ENCODE data around the gene CDKN2B. TPM values are rescaled to one million over a fixed set of nuclear protein-coding genes. Genes with fewer than 3 reads are reported as not detected.

CDKN2B gene
- total RNA-seq, 2 experiments from 2014 or later, result not detected

DNA sequence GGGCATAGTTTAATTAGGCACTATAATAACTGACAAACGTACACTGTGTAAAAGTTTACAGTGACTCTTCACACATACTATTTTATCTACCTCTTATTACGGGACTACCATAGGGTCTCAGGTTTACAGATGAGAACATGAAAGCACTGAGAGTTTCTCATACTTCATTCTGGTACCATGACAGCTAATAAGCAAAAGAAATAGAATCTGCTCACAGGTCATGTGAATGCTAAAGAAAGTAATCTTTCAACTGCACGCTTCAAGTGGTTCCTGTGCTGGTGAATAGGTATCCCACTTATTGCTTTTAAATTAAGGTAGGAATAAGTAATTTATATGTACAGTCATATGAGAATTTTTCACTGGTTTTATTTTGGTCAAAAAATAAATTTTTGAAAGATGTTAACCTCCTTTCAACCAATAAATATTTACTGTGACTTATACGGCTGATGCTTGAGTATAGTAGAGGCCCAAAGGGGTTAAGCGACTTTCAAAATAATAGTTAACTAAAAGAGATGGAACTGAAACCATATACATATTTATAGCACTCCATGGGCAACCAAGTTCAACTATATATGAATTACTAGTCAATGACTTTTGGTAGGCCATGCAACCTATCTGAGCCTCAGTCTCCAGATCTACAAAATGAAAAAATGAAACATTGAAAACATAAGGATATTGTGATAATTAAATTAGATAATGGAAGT is 23.0 kb downstream of the CDKN2B start:
- Mint-ChIP-seq H3K4me3 (no peak overlapping the region), H3K27me3 (peaks cover 98% of the 10 kb centered on the region), H3K27ac (no peak overlapping the region), H3K36me3 (ENCODE audit: low read depth) (no peaks in the 10 kb centered on the region), H3K9me3 (no peaks in the 10 kb centered on the region), H3K4me1 (ENCODE audit: low read depth) (no peaks in the 10 kb centered on the region)
- H3K4me1 ChIP-seq (ENCODE audit: insufficient read depth, low read length), result no peaks in the 10 kb centered on the region
- TF ChIP-seq, protein P1, sequence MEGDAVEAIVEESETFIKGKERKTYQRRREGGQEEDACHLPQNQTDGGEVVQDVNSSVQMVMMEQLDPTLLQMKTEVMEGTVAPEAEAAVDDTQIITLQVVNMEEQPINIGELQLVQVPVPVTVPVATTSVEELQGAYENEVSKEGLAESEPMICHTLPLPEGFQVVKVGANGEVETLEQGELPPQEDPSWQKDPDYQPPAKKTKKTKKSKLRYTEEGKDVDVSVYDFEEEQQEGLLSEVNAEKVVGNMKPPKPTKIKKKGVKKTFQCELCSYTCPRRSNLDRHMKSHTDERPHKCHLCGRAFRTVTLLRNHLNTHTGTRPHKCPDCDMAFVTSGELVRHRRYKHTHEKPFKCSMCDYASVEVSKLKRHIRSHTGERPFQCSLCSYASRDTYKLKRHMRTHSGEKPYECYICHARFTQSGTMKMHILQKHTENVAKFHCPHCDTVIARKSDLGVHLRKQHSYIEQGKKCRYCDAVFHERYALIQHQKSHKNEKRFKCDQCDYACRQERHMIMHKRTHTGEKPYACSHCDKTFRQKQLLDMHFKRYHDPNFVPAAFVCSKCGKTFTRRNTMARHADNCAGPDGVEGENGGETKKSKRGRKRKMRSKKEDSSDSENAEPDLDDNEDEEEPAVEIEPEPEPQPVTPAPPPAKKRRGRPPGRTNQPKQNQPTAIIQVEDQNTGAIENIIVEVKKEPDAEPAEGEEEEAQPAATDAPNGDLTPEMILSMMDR (IDR thresholded peaks at IDR 0.05), result no peak
- H3K4me3 ChIP-seq (ENCODE audit: low read length), result no peak overlapping the region
- POLR2A ChIA-PET, result interaction anchor here (0.7 kb wide), 1 partner anchor 25 kb away, joined by 3 read pairs; no protein-coding TSS in a partner anchor
- H3K9me3 ChIP-seq (ENCODE audit: control insufficient read depth in 1 of 2, insufficient read depth in 1 of 2, low read length in 2 of 2), result peaks cover 0 to 8% of the 10 kb centered on the region in 2 experiments
- no peak overlapping the region for H3K27ac ChIP-seq (ENCODE audit: low read depth in 1 of 2, low read length in 2 of 2)
- DNase-seq (no peak), ATAC-seq (ENCODE audit: poor library complexity) (no peak)
- CTCF ChIA-PET, result interaction anchor here (0.9 to 1.8 kb wide), 3 partner anchors 9 to 22 kb away, joined by 3 to 14 read pairs (median 4); partner anchors contain the start of gene CDKN2B
- intact Hi-C loops (cut with DNase I, micrococcal nuclease), result no loop called here
- peaks cover 26 to 82% of the 10 kb centered on the region in 2 experiments for H3K27me3 ChIP-seq (ENCODE audit: control insufficient read depth in 1 of 2, insufficient read depth in 2 of 2, low read length in 2 of 2)
- no peaks in the 10 kb centered on the region for H3K36me3 ChIP-seq (ENCODE audit: insufficient read depth, low read length)

DNA sequence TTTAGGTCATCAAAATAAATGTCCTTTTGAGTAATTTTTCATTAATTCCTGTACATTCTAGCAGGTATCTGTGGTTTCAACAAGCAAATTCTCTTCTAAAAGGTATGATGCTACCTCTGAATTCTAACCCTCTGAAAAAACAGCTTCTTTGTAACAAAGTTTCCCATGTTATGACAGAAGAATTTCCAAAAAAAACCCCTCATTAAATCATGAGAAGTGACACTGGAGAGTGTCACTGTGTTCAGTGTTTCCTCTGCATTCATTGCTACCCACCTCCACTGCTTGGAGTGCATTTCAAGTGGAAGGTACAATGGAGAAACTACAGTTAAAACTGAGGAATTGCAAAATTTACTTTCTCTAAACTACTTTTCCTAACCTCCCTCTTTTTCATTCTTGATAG is 25.0 kb downstream of the CDKN2B start:
- Mint-ChIP-seq H3K4me3 (no peak overlapping the region), H3K27me3 (peaks cover 96% of the 10 kb centered on the region), H3K9me3 (peaks cover 3% of the 10 kb centered on the region), H3K4me1 (ENCODE audit: low read depth) (no peaks in the 10 kb centered on the region), H3K36me3 (ENCODE audit: low read depth) (no peaks in the 10 kb centered on the region), H3K27ac (no peak overlapping the region)
- POLR2A ChIA-PET, result no interaction called here
- intact Hi-C loops (cut with DNase I, micrococcal nuclease), result no loop called here
- H3K4me3 ChIP-seq (ENCODE audit: low read length), result no peak overlapping the region
- H3K36me3 ChIP-seq (ENCODE audit: insufficient read depth, low read length), result no peaks in the 10 kb centered on the region
- H3K27ac ChIP-seq (ENCODE audit: low read depth in 1 of 2, low read length in 2 of 2), result no peak overlapping the region
- DNase-seq (no peak), ATAC-seq (ENCODE audit: poor library complexity) (no peak)
- TF ChIP-seq, protein P1 (IDR thresholded peaks at IDR 0.05), result no peak
- CTCF ChIA-PET, result interaction anchor here (1.5 kb wide), 1 partner anchor 24 kb away, joined by 3 read pairs; no protein-coding TSS in a partner anchor
- no peaks in the 10 kb centered on the region for H3K4me1 ChIP-seq (ENCODE audit: insufficient read depth, low read length)
- peaks cover 23 to 74% of the 10 kb centered on the region in 2 experiments for H3K27me3 ChIP-seq (ENCODE audit: control insufficient read depth in 1 of 2, insufficient read depth in 2 of 2, low read length in 2 of 2)
- no peaks in the 10 kb centered on the region for H3K9me3 ChIP-seq (ENCODE audit: control insufficient read depth in 1 of 2, insufficient read depth in 1 of 2, low read length in 2 of 2)

DNA sequence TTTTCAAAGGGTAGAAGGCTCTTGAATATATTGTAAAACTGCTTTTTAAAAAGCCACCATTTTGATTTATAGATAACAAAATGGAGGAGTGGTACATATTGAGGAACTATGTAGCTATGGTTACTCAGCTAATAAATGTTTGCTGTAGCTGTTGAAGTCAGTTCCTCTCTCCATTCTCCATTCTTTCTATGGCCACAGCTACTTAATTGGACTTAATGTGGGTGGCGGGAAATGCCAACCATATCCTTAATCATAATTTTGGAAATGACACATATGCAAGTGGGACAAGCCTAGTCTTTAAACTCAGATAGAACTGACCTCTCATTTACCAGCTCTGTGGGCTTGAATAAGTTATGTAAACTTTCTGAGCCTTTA is 25.6 kb downstream of the CDKN2B start:
- TF ChIP-seq, protein P1 (IDR thresholded peaks at IDR 0.05), result no peak
- Mint-ChIP-seq H3K4me3 (no peak overlapping the region), H3K27me3 (peaks cover 96% of the 10 kb centered on the region), H3K36me3 (ENCODE audit: low read depth) (no peaks in the 10 kb centered on the region), H3K4me1 (ENCODE audit: low read depth) (no peaks in the 10 kb centered on the region), H3K27ac (no peak overlapping the region), H3K9me3 (peaks cover 3% of the 10 kb centered on the region)
- ChIA-PET CTCF (interaction anchor here (1.5 to 1.6 kb wide), 2 partner anchors 10 to 25 kb away, joined by 3 to 8 read pairs; partner anchors contain the start of genes CDKN2A and CDKN2B-AS1), POLR2A (interaction anchor here (0.8 kb wide), 1 partner anchor 170 kb away, joined by 3 read pairs; no protein-coding TSS in a partner anchor)
- H3K27ac ChIP-seq (ENCODE audit: low read depth in 1 of 2, low read length in 2 of 2), result no peak overlapping the region
- no peak for ATAC-seq (ENCODE audit: poor library complexity)
- intact Hi-C loops (cut with DNase I, micrococcal nuclease), result no loop called here
- H3K27me3 ChIP-seq (ENCODE audit: control insufficient read depth in 1 of 2, insufficient read depth in 2 of 2, low read length in 2 of 2), result peaks cover 25 to 74% of the 10 kb centered on the region in 2 experiments
- H3K4me1 ChIP-seq (ENCODE audit: insufficient read depth, low read length), result no peaks in the 10 kb centered on the region
- H3K36me3 ChIP-seq (ENCODE audit: insufficient read depth, low read length), result no peaks in the 10 kb centered on the region
- no peak overlapping the region for H3K4me3 ChIP-seq (ENCODE audit: low read length)
- H3K9me3 ChIP-seq (ENCODE audit: control insufficient read depth in 1 of 2, insufficient read depth in 1 of 2, low read length in 2 of 2), result no peaks in the 10 kb centered on the region
- DNase-seq, result peak in 1 of 14 experiments; percentile 26

Data from CD4-positive, alpha-beta T cell (primary cell).